GM12875 (cell line): Measurements from ENCODE around the gene ADGRG4.

ENCODE experiments used
- H3K4me3 ChIP-seq: one replicate; pipeline ENCODE4 v1.5.1; 2011; ENCODE audit warnings: low read depth, low read length, control low read depth
- CTCF ChIP-seq: IDR thresholded peaks from 2 replicates; pipeline ENCODE4 v1.5.1; 2011; ENCODE audit warnings: low read depth, mild to moderate bottlenecking, control low read depth, inconsistent platforms, low read length, moderate library complexity, borderline replicate concordance; ENCODE audit not compliant: insufficient read depth

The ADGRG4 gene

GRCh38 chrX:136405126-136405525, 104.4 kb downstream of the ADGRG4 start:
- no peak for TF ChIP-seq CTCF
- H3K4me3 ChIP-seq, result no peak overlapping the region

- H3K4me3 ChIP-seq, result no peak overlapping the region
- TF ChIP-seq CTCF, result no peak
Observed at GRCh38 chrX:136417806-136418205, 117.0 kb downstream of the ADGRG4 start.

- TF ChIP-seq CTCF, result no peak
Observed at GRCh38 chrX:136421338-136421737, 120.6 kb downstream of the ADGRG4 start.

GRCh38 chrX:136423724-136424123, 123.0 kb downstream of the ADGRG4 start:
- no peak for TF ChIP-seq CTCF

More at GRCh38 chrX:136421338-136421737, 120.6 kb downstream of the ADGRG4 start:
- H3K4me3 ChIP-seq, result no peak overlapping the region

GRCh38 chrX:136425996-136426395, 125.2 kb downstream of the ADGRG4 start:
- no peak for TF ChIP-seq CTCF

More at GRCh38 chrX:136423724-136424123, 123.0 kb downstream of the ADGRG4 start:
- no peak overlapping the region for H3K4me3 ChIP-seq

GRCh38 chrX:136431625-136432024, 130.9 kb downstream of the ADGRG4 start:
- no peak for TF ChIP-seq CTCF
- H3K4me3 ChIP-seq, result no peak overlapping the region

More at GRCh38 chrX:136425996-136426395, 125.2 kb downstream of the ADGRG4 start:
- H3K4me3 ChIP-seq, result no peak overlapping the region

GRCh38 chrX:136437774-136438173, 137.0 kb downstream of the ADGRG4 start:
- TF ChIP-seq CTCF, result no peak
- no peak overlapping the region for H3K4me3 ChIP-seq
